NCI-H526 treated with DMSO at 0.1 percent for 48 hours (cell line): ENCODE measurements around the gene DDC.
A peak's percentile ranks its signal among the peaks of the same experiment; 100 is the strongest.

ENCODE experiments used
- DNase-seq: peaks from one replicate; lab custom pipeline; 2025; lab: John Stamatoyannopoulos, UW

DDC gene

GRCh38 chr7:50564640-50565558 is at the start of gene DDC:
TSS of gene DDC (minus strand) at chr7:50565405. CDS start at chr7:50544085, 21,320 bp downstream.
- no peak for DNase-seq

GRCh38 chr7:50613473-50613872 is 48.3 kb upstream of the DDC start:
- DNase-seq: no peak

- DNase-seq: no peak
These were observed 47.5 kb upstream of the DDC start for GRCh38 chr7:50612704-50613103.

GRCh38 chr7:50610521-50611277 is 45.5 kb upstream of the DDC start:
- no peak for DNase-seq

GRCh38 chr7:50608196-50608906 is 43.1 kb upstream of the DDC start:
- no peak for DNase-seq

- DNase-seq: no peak
These were observed 42.4 kb upstream of the DDC start for GRCh38 chr7:50607524-50608125.

- DNase-seq: no peak
These were observed 39.9 kb upstream of the DDC start for GRCh38 chr7:50605059-50605458.

GRCh38 chr7:50603287-50603686 is 38.1 kb upstream of the DDC start:
- DNase-seq: no peak

- no peak for DNase-seq
These were observed 34.2 kb upstream of the DDC start for GRCh38 chr7:50599385-50599784.

GRCh38 chr7:50598460-50599343 is 33.5 kb upstream of the DDC start:
- DNase-seq: no peak

GRCh38 chr7:50596484-50596883 is 31.3 kb upstream of the DDC start:
- DNase-seq: no peak

- peak; percentile 15 for DNase-seq
These were observed 30.4 kb upstream of the DDC start for GRCh38 chr7:50595491-50596102.

- no peak for DNase-seq
These were observed 29.7 kb upstream of the DDC start for GRCh38 chr7:50594734-50595485.

GRCh38 chr7:50594136-50594535 is 28.9 kb upstream of the DDC start:
- no peak for DNase-seq

- DNase-seq: no peak
These were observed 27.7 kb upstream of the DDC start for GRCh38 chr7:50592940-50593339.

- DNase-seq: no peak
These were observed 26.6 kb upstream of the DDC start for GRCh38 chr7:50591480-50592438.

GRCh38 chr7:50591098-50591479 is 25.9 kb upstream of the DDC start:
- DNase-seq: no peak

- no peak for DNase-seq
These were observed 25.3 kb upstream of the DDC start for GRCh38 chr7:50590535-50590934.

GRCh38 chr7:50589364-50589763 is 24.2 kb upstream of the DDC start:
- no peak for DNase-seq
